Gastroesophageal sphincter (tissue), 3 donors: Measurements from ENCODE around the gene TBC1D3H.
"Not testable (repeated sequence)": the region's sequence is repeated elsewhere in the genome, so short reads cannot be mapped to it uniquely, and the experiment has no call there.

Experiments
- POLR2A ChIP-seq, 2 donors: fragments of 450-650 bp; IDR thresholded peaks; one replicate each; pipeline ENCODE4 v1.6.1; 2017; ENCODE audit warnings: antibody characterized with exemption in 2 of 2, mild to moderate bottlenecking in 2 of 2, moderate library complexity in 1 of 2
- TF ChIP-seq, protein P1 (sequence below), 4 experiments: fragments of 200-600 bp in 2 of 4; fragments of 450-650 bp in 2 of 4; sonication (generic) in 1 of 4; IDR thresholded peaks; one replicate each; pipeline ENCODE4 v1.5.1; 2017 to 2019; ENCODE audit warnings: antibody characterized with exemption in 4 of 4, mild to moderate bottlenecking in 2 of 4, moderate library complexity in 2 of 4

DNA sequence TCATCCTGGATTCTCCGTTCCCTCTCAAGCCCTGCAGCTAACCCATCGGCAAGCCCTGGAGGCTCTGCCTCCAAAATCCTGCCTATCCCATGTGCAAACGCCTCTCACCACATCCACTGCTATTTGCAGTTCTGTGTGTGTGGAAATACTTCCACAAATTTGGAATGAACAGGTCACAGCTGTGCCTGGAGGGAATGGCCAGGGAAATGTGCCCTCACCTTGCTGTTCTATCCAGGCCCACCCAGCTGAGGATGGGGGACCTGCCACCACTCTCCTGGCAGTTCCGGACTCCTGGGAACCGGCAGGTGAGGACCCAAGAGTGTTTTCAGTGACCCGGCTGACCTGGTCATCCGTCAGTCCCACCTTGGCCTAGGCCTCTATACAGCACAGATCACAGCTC lies 12.3 kb downstream of the TBC1D3H start:
- TF ChIP-seq, protein P1, sequence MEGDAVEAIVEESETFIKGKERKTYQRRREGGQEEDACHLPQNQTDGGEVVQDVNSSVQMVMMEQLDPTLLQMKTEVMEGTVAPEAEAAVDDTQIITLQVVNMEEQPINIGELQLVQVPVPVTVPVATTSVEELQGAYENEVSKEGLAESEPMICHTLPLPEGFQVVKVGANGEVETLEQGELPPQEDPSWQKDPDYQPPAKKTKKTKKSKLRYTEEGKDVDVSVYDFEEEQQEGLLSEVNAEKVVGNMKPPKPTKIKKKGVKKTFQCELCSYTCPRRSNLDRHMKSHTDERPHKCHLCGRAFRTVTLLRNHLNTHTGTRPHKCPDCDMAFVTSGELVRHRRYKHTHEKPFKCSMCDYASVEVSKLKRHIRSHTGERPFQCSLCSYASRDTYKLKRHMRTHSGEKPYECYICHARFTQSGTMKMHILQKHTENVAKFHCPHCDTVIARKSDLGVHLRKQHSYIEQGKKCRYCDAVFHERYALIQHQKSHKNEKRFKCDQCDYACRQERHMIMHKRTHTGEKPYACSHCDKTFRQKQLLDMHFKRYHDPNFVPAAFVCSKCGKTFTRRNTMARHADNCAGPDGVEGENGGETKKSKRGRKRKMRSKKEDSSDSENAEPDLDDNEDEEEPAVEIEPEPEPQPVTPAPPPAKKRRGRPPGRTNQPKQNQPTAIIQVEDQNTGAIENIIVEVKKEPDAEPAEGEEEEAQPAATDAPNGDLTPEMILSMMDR (IDR thresholded peaks at IDR 0.05): not testable (repeated sequence)
- TF ChIP-seq POLR2A (IDR thresholded peaks at IDR 0.05): not testable (repeated sequence)
